ENCODE measurements around the gene TRIM65.
"Not testable (repeated sequence)": the region's sequence is repeated elsewhere in the genome, so short reads cannot be mapped to it uniquely, and the experiment has no call there.

The TRIM65 gene

DNA sequence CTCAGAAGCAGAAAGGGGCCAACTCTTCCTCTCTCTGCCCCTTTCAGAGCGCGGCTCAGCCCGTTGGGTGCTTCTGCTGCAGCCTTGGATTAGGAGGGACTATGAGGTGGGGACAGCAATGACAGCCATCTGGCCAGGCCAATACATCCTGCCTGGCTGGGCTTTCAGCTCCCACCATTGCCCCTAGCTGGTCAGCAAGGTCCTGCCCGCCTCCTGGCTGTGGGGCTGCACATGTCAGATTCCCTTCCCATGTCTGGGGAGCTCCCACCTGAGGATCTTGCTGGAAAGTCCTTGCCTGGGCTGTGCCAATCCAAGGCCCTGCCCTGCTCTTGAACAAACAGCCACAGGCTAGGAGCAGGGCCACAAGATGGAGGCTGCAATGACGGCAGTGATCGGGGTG lies 8.3 kb downstream of the TRIM65 start:
- Histone ChIP-seq H3K9me3 (ENCODE audit: control insufficient read depth, insufficient read depth, low read length) (no peaks in the 10 kb centered on the region), H3K27ac (ENCODE audit: low read length) (no peak overlapping the region), H3K27me3 (ENCODE audit: control insufficient read depth, insufficient read depth, low read length) (no peaks in the 10 kb centered on the region), H3K4me1 (ENCODE audit: control insufficient read depth, insufficient read depth, low read length) (no peaks in the 10 kb centered on the region), H3K36me3 (ENCODE audit: control insufficient read depth, insufficient read depth, low read length) (peaks cover 18% of the 10 kb centered on the region), H3K4me3 (ENCODE audit: low read length) (no peak overlapping the region)
- DNase-seq (ENCODE audit: low read depth, low spot score), result no peak
- WGBS (ENCODE audit: insufficient coverage, insufficient read length), result no CpG with 5 or more reads among the region's 6 CpGs

DNA sequence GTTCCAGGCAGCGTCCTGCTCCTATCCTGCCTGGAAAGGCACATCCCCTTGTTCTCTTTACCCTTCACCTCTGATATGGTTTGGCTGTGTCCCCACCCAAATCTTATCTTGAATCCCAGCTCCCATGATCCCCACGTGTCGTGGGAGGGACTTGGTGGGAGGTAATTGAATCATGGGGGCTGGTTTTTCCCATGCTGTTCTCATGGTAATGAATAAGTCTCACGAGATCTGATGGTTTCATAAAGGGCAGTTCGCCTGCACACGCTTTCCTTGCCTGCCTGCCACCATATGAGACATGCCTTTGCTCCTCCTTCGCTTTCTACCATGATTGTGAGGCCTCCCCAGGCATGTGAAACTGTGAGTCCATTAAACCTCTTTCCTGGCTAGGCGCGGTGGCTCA lies 10.9 kb downstream of the TRIM65 start:
- not testable (repeated sequence) for H3K4me3 ChIP-seq (ENCODE audit: low read length); H3K4me1 ChIP-seq (ENCODE audit: control insufficient read depth, insufficient read depth, low read length); H3K36me3 ChIP-seq (ENCODE audit: control insufficient read depth, insufficient read depth, low read length); H3K27ac ChIP-seq (ENCODE audit: low read length); DNase-seq (ENCODE audit: low read depth, low spot score); H3K9me3 ChIP-seq (ENCODE audit: control insufficient read depth, insufficient read depth, low read length); H3K27me3 ChIP-seq (ENCODE audit: control insufficient read depth, insufficient read depth, low read length)
- no CpG with 5 or more reads among the region's 9 CpGs for whole genome bisulfite sequencing (ENCODE audit: insufficient coverage, insufficient read length)

DNA sequence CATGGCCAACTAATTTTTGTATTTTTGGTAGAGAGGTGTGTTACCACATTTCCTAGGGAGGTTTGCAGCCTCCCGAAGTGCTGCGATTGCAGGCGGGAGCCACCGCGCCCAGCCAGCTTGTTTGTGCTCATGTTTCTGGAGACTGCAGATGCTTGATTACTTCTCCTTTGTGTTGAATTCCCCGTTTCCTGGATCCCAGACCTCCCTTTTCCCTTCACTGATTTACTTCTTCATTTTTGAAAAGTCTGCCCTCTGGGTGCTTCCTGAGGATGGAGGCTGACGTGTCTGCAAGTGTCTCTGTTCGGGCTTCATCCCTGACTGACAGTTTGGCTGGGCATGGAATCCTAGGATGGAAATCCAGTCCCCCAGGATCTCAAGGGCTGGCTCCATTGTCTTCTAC lies 11.3 kb downstream of the TRIM65 start:
- WGBS (ENCODE audit: insufficient coverage, insufficient read length), result no CpG with 5 or more reads among the region's 8 CpGs

DNA sequence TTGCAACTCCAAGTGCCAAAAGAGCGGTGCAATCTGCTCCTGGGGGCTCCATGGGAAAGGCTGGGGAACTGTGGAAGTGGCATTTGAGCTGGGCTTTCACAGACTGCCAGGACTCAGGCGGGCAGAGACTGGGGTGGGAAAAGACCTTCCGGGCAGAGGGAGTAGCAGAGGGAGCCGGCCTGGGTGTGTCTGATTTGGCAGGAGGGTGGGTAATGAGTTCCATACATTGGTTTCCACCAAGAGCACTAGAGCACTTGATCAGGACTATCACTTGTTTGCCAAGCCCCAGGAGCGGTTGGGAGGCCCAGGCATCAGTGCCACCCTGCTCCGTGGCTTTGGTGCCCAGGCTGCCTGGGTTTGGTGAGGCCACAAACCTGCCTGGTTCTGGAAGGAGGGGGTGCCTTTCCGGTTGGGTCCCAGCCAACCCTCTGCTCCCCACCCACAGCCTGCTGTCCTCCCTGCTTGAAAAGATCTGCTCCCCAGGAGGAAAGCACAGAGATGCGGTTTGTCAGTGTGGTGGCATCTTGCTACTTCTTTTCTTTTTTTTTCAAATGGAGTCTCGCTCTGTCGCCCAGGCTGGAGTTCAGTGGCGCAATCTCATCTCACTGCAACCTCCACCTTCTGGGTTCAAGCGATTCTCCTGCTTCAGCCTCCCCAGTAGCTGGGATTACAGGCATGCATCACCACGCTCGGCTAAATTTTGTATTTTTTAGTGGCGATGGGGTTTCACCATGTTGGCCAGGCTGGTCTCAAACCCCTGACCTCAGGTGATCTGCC lies 14.9 kb downstream of the TRIM65 start:
- Histone ChIP-seq H3K27me3 (ENCODE audit: control insufficient read depth, insufficient read depth, low read length) (peaks cover 2% of the 10 kb centered on the region; the same call in 1 of the 2 replicates), H3K36me3 (ENCODE audit: control insufficient read depth, insufficient read depth, low read length) (no peaks in the 10 kb centered on the region), H3K27ac (ENCODE audit: low read length) (no peak overlapping the region), H3K9me3 (ENCODE audit: control insufficient read depth, insufficient read depth, low read length) (no peaks in the 10 kb centered on the region), H3K4me3 (ENCODE audit: low read length) (no peak overlapping the region), H3K4me1 (ENCODE audit: control insufficient read depth, insufficient read depth, low read length) (0 out of 2 replicates have a peak, but pooled peaks cover 1% of the 10 kb centered on the region)
- no peak for DNase-seq (ENCODE audit: low read depth, low spot score)
- no CpG with 5 or more reads among the region's 15 CpGs for WGBS (ENCODE audit: insufficient coverage, insufficient read length)

More for the DNA sequence above, 11.3 kb downstream of the TRIM65 start:
- no peaks in the 10 kb centered on the region for H3K4me1 ChIP-seq (ENCODE audit: control insufficient read depth, insufficient read depth, low read length)
- no peak overlapping the region for H3K27ac ChIP-seq (ENCODE audit: low read length)
- no peaks in the 10 kb centered on the region for H3K27me3 ChIP-seq (ENCODE audit: control insufficient read depth, insufficient read depth, low read length)
- H3K4me3 ChIP-seq (ENCODE audit: low read length), result no peak overlapping the region
- no peak for DNase-seq (ENCODE audit: low read depth, low spot score)
- no peaks in the 10 kb centered on the region for H3K9me3 ChIP-seq (ENCODE audit: control insufficient read depth, insufficient read depth, low read length)
- H3K36me3 ChIP-seq (ENCODE audit: control insufficient read depth, insufficient read depth, low read length), result peaks cover 5% of the 10 kb centered on the region

DNA sequence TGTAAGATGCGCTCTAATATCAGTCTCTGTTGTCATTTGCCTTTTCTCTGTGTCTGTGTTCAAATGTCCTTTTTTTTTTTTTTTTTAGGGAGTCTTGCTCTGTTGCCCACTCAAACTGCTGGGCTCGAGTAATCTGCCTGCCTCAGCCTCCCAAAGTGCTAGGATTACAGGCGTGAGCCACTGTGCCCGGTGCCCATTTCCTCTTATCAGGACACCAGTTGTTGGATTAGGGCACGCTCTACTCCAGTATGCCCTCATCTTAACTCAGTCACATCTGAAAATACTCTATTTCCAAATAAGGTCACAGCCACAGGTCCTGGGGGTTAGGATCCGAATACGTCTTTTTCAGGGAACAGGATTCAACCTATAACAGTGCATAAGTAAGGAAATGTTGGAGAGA lies 16.5 kb downstream of the TRIM65 start:
- H3K4me3 ChIP-seq (ENCODE audit: low read length), result no peak overlapping the region
- no peaks in the 10 kb centered on the region for H3K9me3 ChIP-seq (ENCODE audit: control insufficient read depth, insufficient read depth, low read length)
- H3K27ac ChIP-seq (ENCODE audit: low read length), result no peak overlapping the region
- peaks cover 2% of the 10 kb centered on the region; the same call in 1 of the 2 replicates for H3K27me3 ChIP-seq (ENCODE audit: control insufficient read depth, insufficient read depth, low read length)
- whole genome bisulfite sequencing (ENCODE audit: insufficient coverage, insufficient read length), result no CpG with 5 or more reads among the region's 7 CpGs
- no peaks in the 10 kb centered on the region for H3K36me3 ChIP-seq (ENCODE audit: control insufficient read depth, insufficient read depth, low read length)
- DNase-seq (ENCODE audit: low read depth, low spot score), result no peak
- 0 out of 2 replicates have a peak, but pooled peaks cover 6% of the 10 kb centered on the region for H3K4me1 ChIP-seq (ENCODE audit: control insufficient read depth, insufficient read depth, low read length)

DNA sequence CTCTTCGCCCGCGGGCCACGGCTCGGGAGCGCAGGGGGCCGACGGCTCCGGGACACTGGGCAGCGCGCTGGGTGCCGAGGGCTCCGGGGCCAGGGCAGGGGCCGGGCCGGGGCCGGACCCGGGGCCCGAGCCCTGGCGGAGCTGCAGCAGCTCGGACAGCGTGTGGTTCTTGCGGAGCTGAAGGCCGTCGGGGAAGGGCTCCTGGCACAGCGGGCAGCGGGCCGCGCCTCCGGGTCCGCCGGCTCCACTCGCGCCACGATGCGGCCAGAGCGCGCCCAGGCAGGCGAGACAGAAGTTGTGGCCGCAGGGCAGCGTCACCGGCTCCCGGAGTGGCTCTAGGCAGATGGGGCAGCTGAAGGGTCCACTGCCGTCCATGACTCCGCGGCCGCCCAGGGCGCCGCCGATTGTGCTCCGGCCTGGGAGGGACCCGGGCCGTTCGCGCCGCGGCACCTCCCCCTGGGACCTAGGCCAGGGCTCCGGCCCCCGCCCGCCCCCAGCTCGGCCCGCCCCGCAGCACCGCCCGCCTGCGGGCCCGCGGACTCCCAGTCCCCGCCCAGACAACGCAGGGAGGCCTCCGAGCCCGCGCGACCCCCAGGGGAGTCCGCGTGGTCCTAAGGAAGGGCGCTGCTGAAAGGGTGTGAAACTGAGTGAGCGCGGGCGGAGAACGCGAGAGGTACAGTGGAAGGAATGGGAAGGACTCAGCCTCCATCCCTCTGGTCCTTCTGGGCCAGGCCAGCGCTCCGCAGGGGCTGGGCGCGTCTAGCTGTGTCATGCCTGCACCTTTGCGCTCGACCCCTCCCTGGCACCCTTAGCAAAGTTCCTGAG lies 18.4 kb downstream of the TRIM65 start, which contains the start of gene TRIM47:
TSS of gene TRIM47 (minus strand) at position 408 of the 825 bp plus-strand sequence. CDS start at position 375, 33 bp downstream.
- Histone ChIP-seq H3K27ac (ENCODE audit: low read length) (no peak within 1 kb of the TSS), H3K36me3 (ENCODE audit: control insufficient read depth, insufficient read depth, low read length) (no peaks in the 10 kb centered on the region), H3K4me3 (ENCODE audit: low read length) (peak within 1 kb of the TSS; percentile 43; the same call in 1 of the 2 replicates), H3K27me3 (ENCODE audit: control insufficient read depth, insufficient read depth, low read length) (peaks cover 2% of the 10 kb centered on the region; the same call in 1 of the 2 replicates), H3K9me3 (ENCODE audit: control insufficient read depth, insufficient read depth, low read length) (no peaks in the 10 kb centered on the region), H3K4me1 (ENCODE audit: control insufficient read depth, insufficient read depth, low read length) (0 out of 2 replicates have a peak, but pooled peaks cover 6% of the 10 kb centered on the region)
- WGBS (ENCODE audit: insufficient coverage, insufficient read length), result no CpG with 5 or more reads among the region's 87 CpGs
- DNase-seq (ENCODE audit: low read depth, low spot score), result no peak

DNA sequence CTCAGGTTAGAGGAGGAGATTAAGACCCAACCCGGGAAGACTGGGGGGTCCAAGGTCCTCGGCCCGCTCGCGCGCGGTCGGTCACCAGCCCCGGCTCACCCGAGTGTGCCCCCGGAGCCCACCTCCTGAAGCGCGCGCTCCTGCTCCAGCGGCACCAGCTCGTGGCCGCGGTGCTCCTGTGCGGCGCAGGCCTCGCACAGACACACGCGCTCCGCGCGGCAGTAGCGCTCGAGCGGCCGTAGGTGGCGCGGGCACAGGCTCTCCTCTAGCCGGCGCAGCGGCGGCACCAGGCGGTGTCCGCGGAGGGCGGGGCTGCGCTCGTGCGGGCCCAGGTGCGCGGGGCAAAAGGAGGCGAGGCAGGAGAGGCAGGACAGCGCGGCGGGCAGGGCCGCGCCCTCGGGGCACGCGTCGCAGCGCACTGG lies 19.0 kb downstream of the TRIM65 start:
- H3K27ac ChIP-seq (ENCODE audit: low read length), result no peak overlapping the region
- no peaks in the 10 kb centered on the region for H3K36me3 ChIP-seq (ENCODE audit: control insufficient read depth, insufficient read depth, low read length)
- H3K4me1 ChIP-seq (ENCODE audit: control insufficient read depth, insufficient read depth, low read length), result 0 out of 2 replicates have a peak, but pooled peaks cover 6% of the 10 kb centered on the region
- H3K27me3 ChIP-seq (ENCODE audit: control insufficient read depth, insufficient read depth, low read length), result peaks cover 2% of the 10 kb centered on the region; the same call in 1 of the 2 replicates
- peak overlapping the region; percentile 43; the same call in 1 of the 2 replicates for H3K4me3 ChIP-seq (ENCODE audit: low read length)
- DNase-seq (ENCODE audit: low read depth, low spot score), result no peak
- H3K9me3 ChIP-seq (ENCODE audit: control insufficient read depth, insufficient read depth, low read length), result no peaks in the 10 kb centered on the region
- WGBS (ENCODE audit: insufficient coverage, insufficient read length), result no CpG with 5 or more reads among the region's 56 CpGs

DNA sequence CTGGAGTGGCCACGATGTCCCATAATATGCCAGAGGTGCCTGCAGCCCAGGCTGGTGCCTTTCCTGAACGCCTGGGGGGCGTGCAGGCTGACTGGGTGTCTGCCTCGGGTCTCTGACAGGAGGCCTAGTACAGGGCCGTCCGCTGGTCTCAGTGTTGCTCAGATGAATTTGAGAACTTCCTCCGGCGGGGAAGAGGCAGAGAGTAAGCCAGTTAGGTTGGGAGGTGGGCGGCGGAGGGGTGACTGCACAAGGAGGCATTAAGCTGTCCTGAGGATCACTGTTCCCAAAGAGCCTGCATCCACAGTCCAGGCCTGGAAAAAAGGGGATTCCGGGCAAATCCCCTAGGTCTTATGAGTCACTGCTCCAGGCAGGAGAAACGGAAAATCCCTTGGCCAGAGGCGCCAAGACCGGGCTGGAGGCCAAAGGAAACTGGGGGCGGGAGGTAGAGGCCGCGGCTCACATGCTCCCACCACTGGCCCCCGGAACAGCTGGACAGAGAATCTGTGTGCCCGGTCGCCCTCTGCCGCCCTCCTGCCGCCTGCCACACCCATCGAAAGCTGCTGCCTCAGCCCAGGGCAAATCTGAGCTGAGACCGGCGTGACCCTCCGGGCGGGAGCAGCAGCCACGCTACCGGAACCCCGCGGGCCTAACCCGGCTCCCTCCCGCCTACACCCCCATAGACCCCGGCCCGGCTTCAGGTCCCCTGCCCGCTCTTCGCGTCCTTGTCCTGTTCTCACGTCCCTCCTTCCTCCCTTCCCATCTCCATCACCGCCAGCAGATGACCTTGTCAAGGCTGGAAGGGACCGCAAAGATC lies 19.6 kb downstream of the TRIM65 start:
- no peaks in the 10 kb centered on the region for H3K9me3 ChIP-seq (ENCODE audit: control insufficient read depth, insufficient read depth, low read length)
- H3K36me3 ChIP-seq (ENCODE audit: control insufficient read depth, insufficient read depth, low read length), result no peaks in the 10 kb centered on the region
- DNase-seq (ENCODE audit: low read depth, low spot score), result no peak
- no CpG with 5 or more reads among the region's 41 CpGs for WGBS (ENCODE audit: insufficient coverage, insufficient read length)
- peak overlapping the region; percentile 43; the same call in 1 of the 2 replicates for H3K4me3 ChIP-seq (ENCODE audit: low read length)
- peaks cover 7% of the 10 kb centered on the region; the same call in 1 of the 2 replicates for H3K4me1 ChIP-seq (ENCODE audit: control insufficient read depth, insufficient read depth, low read length)
- peaks cover 2% of the 10 kb centered on the region; the same call in 1 of the 2 replicates for H3K27me3 ChIP-seq (ENCODE audit: control insufficient read depth, insufficient read depth, low read length)
- no peak overlapping the region for H3K27ac ChIP-seq (ENCODE audit: low read length)

DNA sequence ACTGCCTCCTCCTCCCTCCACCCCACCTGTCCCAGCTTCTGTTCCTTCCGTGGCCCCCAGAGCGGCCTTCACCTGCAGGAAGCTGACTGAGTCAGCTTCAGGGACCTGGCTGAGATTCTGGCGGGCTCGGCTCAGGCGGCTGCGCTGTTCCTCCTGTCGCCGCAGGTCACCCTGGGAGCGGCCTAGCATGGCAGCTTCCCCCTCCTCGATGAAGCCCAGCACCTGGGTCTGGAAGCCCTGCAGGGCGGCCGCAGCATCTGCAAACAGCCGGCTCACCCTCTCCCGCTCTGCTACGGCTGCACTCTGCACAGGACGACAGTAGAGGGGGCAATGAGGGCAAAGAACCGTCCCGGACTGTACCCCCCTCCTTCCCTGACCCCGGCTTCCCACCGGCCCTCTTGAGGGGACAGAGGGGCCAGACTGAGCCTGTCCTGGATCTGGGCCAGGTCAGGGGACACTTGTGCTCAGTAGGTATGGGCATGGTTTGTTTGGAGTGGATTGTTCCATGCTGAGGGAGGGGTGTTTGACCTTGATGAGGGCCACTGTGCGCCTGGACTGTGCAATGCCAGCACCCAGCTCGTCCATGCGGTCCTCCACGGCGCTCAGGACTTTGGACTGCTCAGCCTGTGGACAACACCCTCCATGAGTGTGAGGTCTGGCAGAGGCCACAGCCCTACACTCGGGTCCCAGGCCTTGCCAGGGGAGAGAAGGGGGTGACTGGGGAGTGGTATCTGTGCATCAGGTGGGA lies 20.4 kb downstream of the TRIM65 start:
- H3K36me3 ChIP-seq (ENCODE audit: control insufficient read depth, insufficient read depth, low read length), result no peaks in the 10 kb centered on the region
- H3K27ac ChIP-seq (ENCODE audit: low read length), result no peak overlapping the region
- WGBS (ENCODE audit: insufficient coverage, insufficient read length), result no CpG with 5 or more reads among the region's 26 CpGs
- H3K27me3 ChIP-seq (ENCODE audit: control insufficient read depth, insufficient read depth, low read length), result peaks cover 2% of the 10 kb centered on the region; the same call in 1 of the 2 replicates
- H3K4me3 ChIP-seq (ENCODE audit: low read length), result no peak overlapping the region
- H3K4me1 ChIP-seq (ENCODE audit: control insufficient read depth, insufficient read depth, low read length), result peaks cover 7% of the 10 kb centered on the region; the same call in 1 of the 2 replicates
- H3K9me3 ChIP-seq (ENCODE audit: control insufficient read depth, insufficient read depth, low read length), result no peaks in the 10 kb centered on the region
- no peak for DNase-seq (ENCODE audit: low read depth, low spot score)
